Astrocyte of the cerebellum (primary cell): ENCODE results near the gene SCML2.
A peak's percentile ranks its signal among the peaks of the same experiment; 100 is the strongest.

Experiments used
- DNase-seq: peaks from one replicate; pipeline ENCODE4 v3.0.0-alpha.2; 2011; ENCODE audit warnings: low read depth
- H3K4me3 ChIP-seq: 2 replicates; pipeline ENCODE4 v1.5.1; 2011; ENCODE audit warnings: mild to moderate bottlenecking, low read depth, low read length, moderate library complexity
- in situ Hi-C: cut with HindIII; loops from 2 replicates; pipeline ENCODE4 v1.10.0; 2017; ENCODE audit warnings: low sequenced_read_pairs
- TF ChIP-seq, protein P1 (sequence below): IDR thresholded peaks from 2 replicates; pipeline ENCODE4 v1.5.1; 2012; ENCODE audit warnings: low read length, low read depth, moderate library complexity, mild to moderate bottlenecking; ENCODE audit errors: missing control alignments

Gene SCML2

DNA sequence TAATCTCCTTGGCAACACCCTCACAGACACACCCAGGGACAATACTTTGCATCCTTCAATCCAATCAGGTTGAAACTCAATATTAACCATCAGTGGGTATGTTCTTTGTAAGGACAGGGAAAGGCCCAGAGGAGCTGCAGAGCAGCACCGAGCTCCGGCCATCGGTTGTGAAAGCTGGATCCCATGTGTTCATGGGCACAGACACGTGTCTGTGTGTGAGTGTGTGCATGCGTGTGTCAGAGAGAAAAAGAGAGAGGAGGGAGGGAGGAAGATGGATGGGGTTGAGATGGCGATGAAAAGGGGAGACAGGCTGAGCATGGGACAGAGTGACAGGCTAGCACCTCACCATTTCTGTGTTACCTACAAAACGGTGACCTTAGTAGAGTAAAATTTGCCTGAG lies 127.0 kb downstream of the SCML2 start:
- DNase-seq = no peak
- TF ChIP-seq, protein P1, sequence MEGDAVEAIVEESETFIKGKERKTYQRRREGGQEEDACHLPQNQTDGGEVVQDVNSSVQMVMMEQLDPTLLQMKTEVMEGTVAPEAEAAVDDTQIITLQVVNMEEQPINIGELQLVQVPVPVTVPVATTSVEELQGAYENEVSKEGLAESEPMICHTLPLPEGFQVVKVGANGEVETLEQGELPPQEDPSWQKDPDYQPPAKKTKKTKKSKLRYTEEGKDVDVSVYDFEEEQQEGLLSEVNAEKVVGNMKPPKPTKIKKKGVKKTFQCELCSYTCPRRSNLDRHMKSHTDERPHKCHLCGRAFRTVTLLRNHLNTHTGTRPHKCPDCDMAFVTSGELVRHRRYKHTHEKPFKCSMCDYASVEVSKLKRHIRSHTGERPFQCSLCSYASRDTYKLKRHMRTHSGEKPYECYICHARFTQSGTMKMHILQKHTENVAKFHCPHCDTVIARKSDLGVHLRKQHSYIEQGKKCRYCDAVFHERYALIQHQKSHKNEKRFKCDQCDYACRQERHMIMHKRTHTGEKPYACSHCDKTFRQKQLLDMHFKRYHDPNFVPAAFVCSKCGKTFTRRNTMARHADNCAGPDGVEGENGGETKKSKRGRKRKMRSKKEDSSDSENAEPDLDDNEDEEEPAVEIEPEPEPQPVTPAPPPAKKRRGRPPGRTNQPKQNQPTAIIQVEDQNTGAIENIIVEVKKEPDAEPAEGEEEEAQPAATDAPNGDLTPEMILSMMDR = no peak
- in situ Hi-C loops = no loop called here
- no peak overlapping the region for H3K4me3 ChIP-seq

DNA sequence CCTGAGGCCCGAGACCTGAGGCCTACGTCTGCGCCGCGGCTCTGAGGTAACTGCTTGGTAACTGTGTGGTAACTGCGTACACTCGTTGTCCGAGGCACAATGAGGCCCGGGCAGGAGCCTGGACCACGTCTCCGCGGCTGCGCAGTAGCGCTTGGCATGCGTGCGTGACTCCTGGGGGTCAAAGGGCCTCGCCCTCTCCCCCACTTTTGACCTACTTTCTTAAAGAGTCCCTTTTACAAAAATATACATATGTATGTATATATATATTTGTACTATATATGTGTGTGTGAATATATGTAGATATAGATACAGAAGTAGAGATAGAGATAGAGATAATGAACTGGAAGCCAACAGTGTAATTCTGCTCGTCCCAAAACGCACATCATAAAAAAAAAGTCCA lies 133.7 kb downstream of the SCML2 start, which contains the start of gene BEND2:
Gene BEND2, minus strand, starts transcription at position 101 of the 400 bp plus-strand sequence. CDS start 136 bp downstream, outside the sequence.
- DNase-seq = no peak
- TF ChIP-seq, protein P1 = no peak
- in situ Hi-C loops = no loop called here
- H3K4me3 ChIP-seq = no peak within 1 kb of the TSS

DNA sequence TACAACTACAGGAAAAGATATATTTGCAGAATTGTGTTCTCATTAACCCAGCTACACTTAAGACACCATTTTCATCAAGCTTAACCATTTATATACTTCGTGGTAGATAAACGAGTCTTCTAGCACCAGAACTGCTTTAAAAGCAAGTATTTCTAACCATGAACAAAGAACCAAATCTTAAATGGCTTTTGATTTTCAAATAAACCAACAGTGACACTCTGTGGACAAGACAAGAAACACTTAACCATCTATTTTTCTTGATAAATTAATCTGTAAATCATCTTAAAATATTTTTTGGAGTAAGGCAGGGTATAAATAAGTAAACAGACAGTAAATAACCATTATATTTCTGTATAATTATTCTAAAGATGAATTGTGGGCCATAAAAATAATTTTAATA lies 144.0 kb downstream of the SCML2 start:
- TF ChIP-seq, protein P1 = no peak
- in situ Hi-C loops = loop anchor here (10.0 kb wide), 1 partner anchor 416 kb away; no protein-coding TSS in a partner anchor
- H3K4me3 ChIP-seq = no peak overlapping the region
- DNase-seq = peak; percentile 8

DNA sequence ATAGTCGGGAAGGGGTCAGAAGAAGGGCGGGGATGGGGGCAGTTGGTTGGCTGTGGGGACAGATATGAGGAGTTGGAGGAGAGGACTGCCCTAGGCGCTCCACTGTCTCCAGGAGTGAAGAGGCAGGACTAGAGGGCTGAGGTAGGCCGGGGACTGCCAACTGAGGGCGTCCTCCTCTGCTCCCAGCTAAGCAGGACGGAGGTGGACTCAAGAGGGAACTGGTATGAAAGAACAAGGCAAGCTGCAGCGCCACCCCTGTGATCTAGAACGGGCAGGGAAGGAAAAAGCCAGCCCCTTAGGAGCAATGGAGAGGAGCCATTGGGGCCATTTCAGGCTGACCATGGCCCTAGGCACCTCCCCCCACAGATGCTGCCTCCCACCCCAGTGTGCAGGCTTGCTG lies 147.8 kb downstream of the SCML2 start:
- TF ChIP-seq, protein P1 = no peak
- in situ Hi-C loops = no loop called here
- no peak overlapping the region for H3K4me3 ChIP-seq
- no peak for DNase-seq

DNA sequence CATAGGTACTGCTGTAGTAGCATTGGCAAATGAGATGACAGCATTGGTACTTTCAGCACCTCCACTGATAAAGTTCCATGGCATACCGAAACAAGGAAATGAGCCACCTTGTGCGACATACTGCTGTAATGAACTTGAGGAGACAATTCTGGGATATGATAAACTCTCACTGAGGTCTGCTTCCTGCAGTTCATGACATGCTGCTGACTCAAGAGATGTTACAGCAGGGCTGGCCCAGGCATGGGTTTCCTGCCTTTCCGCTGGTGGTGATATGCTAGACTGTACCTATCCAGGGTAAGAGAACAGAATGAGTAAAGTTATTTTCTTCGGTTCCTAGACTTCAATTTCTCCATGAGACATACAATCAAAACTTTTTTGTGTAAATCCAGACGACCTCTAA lies 150.9 kb downstream of the SCML2 start:
- in situ Hi-C loops = no loop called here
- TF ChIP-seq, protein P1 = no peak
- no peak overlapping the region for H3K4me3 ChIP-seq
- no peak for DNase-seq

DNA sequence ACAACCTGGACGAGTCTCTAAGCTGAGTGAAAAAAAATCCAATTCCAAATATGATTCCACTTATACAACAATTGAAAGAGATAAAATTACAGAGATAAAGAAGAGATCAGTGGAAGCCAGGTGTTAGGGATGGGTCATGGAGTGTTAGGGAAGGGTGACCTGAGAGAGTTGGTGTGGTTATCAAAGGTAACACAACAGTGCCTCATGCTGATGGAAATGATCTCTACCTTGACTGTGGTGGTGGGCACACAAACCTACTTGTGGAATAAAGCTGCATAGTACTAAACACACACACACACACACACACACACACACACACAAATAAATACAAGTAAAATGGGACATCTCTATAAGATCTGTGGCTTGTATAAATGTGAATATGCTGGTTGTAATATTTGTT lies 159.8 kb downstream of the SCML2 start:
- DNase-seq = no peak
- TF ChIP-seq, protein P1 = no peak
- no peak overlapping the region for H3K4me3 ChIP-seq
- in situ Hi-C loops = no loop called here
